ENCODE results near the gene ANTXR1.
"Not testable (repeated sequence)": the region's sequence is repeated elsewhere in the genome, so short reads cannot be mapped to it uniquely, and the experiment has no call there.

Gene ANTXR1

DNA sequence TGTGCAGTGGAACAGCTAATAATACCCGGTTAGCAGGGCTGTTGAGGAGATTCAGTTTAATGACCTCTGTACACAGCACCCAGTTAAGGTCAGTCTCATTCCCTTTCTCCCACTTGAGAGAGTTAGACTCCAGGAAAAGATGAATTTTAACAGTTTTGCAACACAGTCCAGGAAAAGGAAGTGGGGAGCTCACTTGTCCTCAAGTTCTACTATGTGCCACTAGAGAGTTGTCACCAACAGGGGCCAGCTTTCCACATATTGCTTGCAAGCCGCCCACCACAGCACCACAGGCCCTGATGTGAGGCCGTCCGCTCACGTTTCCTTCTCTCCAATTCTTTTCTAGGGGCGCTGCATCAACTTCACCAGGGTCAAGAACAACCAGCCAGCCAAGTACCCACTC, 231.9 kb downstream of the ANTXR1 start:
- DNase-seq, result no peak

DNA sequence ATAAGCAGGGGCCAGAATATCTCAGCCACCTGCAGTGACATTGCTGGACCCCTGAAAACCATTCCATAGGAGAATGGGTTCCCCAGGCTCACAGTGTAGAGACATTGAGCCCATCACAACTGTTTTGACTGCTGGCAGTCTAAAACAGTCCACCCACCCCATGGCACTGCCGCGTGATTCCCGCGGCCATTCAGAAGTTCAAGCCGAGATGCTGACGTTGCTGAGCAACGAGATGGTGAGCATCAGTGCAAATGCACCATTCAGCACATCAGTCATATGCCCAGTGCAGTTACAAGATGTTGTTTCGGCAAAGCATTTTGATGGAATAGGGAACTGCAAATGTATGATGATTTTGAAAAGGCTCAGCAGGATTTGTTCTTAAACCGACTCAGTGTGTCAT, 234.6 kb downstream of the ANTXR1 start:
- no peak for DNase-seq

DNA sequence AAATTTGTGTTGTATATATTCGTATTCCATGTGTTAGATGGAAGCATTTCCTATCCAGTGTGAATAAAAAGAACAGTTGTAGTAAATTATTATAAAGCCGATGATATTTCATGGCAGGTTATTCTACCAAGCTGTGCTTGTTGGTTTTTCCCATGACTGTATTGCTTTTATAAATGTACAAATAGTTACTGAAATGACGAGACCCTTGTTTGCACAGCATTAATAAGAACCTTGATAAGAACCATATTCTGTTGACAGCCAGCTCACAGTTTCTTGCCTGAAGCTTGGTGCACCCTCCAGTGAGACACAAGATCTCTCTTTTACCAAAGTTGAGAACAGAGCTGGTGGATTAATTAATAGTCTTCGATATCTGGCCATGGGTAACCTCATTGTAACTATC, 235.3 kb downstream of the ANTXR1 start:
- DNase-seq, result no peak

- DNase-seq, result no peak
Observed at GRCh38 chr2:69250981-69251380, 238.0 kb downstream of the ANTXR1 start.

DNA sequence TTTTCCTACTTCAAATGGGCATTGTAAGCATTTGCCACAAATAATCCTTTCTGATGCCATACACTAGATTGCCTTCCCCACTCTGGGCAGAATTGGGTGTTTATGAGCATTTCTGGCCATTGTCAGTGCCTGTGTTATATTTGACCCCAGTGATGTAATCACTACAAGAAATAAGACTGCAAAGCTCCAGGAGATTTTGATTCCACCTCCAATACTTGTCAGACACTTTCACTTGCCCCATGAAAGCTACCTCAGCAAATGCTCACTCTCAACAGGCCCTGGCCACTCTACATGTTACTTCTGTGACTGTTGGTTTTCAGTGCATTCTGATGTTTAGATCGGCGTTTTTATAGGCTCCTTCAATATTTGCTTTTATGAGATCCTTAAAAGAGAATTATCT, 239.0 kb downstream of the ANTXR1 start:
- no peak for DNase-seq

GRCh38 chr2:69253112-69253511, 240.1 kb downstream of the ANTXR1 start:
- no peak for DNase-seq

- no peak for DNase-seq
Observed at GRCh38 chr2:69253611-69254301, 240.8 kb downstream of the ANTXR1 start.

DNA sequence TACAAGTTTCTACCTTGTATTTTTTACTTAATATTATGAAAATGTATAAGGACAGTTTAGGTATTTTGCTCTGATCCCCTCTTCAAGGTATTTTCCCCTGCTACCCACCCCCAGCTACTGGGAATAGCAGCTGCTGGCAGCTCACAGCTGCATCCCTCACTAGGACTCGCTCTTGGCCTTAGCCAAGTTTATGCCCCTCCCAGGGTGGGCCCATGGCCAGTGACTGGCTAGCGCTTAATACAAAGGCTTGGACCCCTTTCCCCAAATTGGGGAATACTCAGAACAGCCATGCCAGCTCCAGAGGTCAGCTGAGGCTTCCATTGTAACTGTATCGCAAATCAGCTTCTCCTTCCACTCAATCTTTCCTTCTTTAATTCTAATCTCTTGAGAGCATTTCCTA, 242.8 kb downstream of the ANTXR1 start:
- DNase-seq, result no peak

DNA sequence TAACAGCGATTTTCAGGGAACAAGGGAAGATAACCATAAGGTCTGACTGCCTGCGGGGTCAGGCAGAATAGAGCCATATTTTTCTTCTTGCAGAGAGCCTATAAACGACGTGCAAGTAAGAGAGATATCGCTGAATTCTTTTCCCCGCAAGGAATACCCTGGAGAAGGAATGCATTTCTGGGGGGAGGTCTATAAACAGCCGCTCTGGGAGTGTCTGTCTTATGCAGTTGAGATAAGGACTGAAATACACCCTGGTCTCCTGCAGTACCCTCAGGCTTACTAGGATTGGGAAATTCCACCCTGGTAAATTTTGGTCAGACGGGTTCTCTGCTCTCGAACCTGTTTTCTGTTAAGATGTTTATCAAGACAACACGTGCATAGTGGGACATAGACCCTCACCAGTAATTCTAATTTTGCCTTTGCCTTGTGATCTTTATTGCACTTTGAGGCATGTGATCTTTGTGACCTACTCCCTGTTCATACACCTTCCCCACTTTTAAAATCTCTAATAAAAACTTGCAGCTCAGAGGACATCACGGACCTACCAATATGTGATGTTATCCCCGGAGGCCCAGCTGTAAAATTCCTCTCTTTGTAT, 247.1 kb downstream of the ANTXR1 start:
- not testable (repeated sequence) for DNase-seq

DNA sequence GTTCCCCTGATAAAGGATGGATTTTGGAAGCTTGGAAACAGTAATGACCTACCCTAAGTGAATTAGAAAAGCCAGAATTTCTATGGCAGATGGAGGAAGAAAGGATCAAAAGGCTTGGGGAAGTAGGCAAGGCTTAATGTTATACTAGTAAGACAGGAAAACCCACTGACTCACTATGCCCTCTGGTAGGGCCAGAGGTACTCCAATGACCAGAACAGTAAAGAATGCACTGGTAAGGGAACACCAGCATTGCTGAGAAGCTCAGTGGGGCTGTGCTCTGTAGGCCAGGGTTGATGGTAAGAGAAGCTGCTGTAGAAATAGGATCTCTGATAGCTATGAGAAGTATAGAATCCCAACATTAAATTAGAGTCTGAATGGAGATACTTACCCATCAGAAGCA, 247.7 kb downstream of the ANTXR1 start:
- no peak for DNase-seq

DNA sequence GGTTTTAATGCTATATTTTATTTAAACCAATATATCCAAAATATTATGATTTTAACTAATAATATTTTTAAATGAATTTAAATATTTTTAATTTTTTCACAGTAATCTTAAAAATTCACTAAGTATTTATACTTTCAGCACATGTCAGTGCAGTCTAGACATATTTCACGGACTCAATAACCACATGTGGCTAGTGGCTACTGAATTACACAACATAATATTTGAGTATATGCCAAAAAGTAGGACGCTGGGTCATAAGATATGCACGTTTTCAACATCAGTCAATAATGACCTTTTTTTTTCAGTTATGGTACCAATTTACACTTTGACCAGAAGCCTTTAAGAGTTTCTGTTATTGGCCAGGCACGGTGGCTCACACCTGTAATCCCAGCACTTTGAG, 256.4 kb downstream of the ANTXR1 start:
- DNase-seq, result no peak

DNA sequence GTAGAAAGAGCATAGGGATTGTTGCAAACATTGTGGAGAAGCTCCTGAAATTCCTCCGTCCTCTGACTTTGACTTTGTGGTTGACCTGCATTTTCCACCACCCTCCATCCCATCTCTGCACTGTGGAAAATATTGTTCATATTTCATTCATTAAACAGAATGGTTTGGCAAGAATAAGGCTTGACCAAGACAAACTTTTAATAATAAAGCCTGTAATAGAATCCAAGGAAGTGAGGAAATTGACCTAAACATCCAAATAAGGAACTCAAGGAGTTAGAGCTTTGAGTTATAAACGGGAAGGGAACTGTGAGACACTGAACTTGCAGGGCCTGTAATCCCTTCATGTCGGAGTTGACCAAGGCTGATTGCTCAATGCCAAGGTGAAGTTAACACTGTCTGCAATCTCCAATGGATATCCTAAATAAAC, 258.9 kb downstream of the ANTXR1 start:
- DNase-seq, result no peak

DNA sequence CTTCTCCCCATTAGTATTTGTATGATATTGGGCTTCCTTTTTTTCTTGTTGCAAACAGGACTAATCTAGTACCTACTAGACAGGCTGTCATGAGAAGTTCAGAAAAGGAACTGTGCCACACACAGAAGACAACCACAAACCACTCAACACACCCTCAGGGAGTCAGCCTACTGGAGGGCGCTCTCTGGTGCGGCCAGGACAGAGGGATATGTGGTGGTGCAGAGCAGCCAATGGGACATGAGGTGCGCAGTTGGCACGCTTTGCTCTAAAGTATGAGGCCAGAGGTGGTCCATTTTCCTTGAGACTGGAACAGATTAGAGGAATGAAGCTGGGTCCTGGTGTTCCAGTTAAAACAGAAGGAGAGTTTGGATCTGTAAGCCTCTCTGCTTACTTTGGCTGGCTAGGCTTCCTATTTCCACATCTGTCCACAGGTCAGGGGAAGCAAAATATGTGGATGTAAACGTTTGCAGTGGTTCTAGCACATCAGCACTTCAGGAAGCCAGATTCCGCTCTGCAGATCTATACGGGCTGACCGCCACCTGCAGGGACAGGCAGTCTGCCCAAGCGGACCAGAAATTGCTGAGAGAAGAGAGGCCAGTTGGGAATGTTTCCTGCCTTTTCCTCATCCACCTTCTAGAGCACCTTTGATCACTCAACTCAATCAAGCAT, 260.0 kb downstream of the ANTXR1 start:
- no peak for DNase-seq

DNA sequence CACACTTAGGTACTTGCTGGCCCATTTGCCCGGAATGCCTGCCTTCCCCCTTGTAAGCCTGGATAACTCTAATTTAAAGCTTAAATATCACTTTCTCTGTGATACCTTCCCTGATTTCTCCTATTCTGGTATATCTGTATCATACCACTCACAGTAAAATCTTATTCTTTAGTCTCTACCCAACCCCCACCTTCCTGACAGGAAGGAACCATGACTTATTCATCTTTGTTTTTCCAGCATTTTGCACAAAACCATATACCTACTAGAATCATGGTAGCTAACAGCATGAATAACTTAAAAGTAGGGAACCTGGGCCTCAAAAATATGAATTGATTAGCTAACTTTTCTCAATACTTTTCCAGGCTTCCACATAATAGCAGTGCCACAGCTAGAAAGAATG, 262.5 kb downstream of the ANTXR1 start:
- no peak for DNase-seq

- no peak for DNase-seq
Observed at GRCh38 chr2:69278366-69278765, 265.4 kb downstream of the ANTXR1 start.

DNA sequence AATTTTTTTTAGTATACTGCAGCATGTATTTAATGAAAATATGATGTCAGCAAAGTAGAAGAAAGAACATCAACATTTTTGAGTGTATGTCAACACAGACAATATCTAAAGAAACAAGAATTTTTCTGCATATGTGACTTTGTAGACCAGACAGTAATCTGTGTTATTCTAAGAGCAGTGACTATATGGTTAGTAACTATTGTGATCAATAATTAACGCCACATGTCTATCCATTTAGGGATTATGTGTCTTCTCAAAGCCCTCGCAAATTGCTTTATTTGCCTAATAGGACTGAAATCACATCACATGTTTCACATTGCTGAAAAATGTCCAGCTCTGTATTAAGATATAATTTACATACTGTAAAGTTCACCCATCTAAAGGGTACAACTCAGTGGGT, 266.2 kb downstream of the ANTXR1 start:
- DNase-seq, result no peak

DNA sequence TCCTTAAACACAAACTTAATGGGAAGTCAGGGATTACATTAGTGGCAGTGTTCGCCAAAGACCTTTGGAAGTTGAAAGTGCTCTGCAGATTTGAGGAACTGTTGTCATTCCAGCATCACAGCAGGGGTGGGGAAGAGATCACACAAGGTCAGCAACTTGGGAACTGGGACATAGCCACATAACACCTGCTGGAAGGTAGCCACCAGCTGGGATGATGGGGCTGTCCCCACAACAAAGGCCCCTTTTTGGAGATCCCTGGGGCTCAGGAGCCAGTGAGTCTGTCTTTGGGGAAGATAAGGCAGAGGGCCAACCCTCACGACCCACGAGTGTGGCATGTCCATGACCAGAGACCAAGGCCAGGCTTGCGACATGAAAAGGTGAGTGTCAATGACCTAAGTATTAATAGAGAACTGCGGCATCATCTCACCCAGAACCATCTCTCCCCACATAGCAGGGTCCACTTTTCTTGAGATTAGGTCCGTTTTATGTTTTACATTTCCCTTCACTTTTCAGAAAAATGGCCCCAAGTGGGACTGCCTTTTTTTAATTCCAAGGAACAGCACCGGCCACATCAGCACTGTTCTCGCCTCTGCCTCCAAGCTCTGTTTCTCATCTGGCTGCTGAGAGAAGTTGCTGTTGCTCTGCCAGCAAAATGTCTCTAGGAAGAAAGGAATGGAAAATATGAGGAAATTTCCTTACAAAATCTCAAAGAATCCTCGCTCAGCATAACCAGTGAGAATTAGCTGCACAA, 267.1 kb downstream of the ANTXR1 start:
- no peak for DNase-seq

DNA sequence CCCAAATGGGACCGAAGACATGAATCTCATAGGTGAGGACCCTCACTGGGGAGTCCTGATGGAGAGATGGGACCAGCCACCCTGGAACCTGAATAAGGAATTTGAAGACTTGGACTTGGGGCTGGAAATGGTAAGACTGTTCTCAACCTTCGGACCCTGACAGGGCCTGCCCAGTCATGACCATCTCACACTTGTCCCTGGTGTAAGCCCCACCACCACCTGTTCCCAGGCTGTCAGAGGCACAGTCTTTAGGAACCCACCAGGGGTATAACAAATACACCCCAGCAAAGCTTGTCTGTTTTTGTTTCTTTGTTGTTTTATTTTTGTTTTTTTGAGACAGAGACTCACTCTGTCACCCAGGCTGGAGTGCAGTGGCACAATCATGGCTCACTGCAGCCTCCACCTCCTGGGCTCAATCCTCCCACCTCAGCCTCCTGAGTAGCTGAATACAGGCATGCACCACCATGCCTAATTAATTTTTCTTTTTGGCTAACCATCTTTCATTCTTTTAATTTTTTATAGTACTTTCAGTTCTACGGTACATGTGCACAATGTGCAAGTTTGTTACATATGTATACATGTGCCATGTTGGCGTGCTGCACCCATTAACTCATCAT, 267.9 kb downstream of the ANTXR1 start:
- no peak for DNase-seq

GRCh38 chr2:69285379-69285894, 272.5 kb downstream of the ANTXR1 start:
- DNase-seq, result no peak

- no peak for DNase-seq
Observed at GRCh38 chr2:69287544-69287943, 274.6 kb downstream of the ANTXR1 start.

- no peak for DNase-seq
Observed at GRCh38 chr2:69288429-69288828, 275.4 kb downstream of the ANTXR1 start.

- no peak for DNase-seq
Observed at GRCh38 chr2:69291004-69291650, 278.1 kb downstream of the ANTXR1 start.

DNA sequence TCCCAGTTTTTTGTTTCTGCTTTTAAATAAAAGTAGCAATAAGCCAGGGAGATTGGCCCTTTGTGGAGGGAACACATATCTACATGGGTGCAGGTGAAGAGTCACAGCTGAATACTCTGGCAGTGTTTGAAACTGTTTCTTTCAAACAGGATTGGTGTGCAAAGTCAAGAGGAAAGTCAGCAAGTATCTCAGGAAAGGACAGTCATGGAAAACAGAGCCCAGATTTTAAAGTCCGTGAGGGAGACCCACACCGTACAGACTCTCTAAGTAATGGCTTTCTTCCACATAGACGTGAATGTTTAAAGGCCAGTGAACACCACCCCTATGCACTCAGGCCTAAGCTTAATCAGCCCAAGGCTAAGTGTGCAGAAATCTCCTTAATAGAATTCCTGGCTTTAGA, 278.7 kb downstream of the ANTXR1 start:
- no peak for DNase-seq

All from stimulated activated naive CD4-positive, alpha-beta T cell treated with Interleukin-2 at 50 U/mL for 16 hours (primary cell).